Transverse colon (tissue), 4 donors: ENCODE data around the gene TMEM74B.

Experiments used
- CTCF ChIP-seq, 5 experiments: fragments of 200-600 bp in 3 of 5; fragments of 450-650 bp in 2 of 5; sonication (generic) in 3 of 5; IDR thresholded peaks; 1 replicate in 2 of 5; 2 replicates in 3 of 5; pipeline ENCODE4 v1.5.1; 2016 to 2017; ENCODE audit warnings: antibody characterized with exemption in 5 of 5, inconsistent platforms in 3 of 5, mild to moderate bottlenecking in 2 of 5, moderate library complexity in 1 of 5
- POLR2AphosphoS5 ChIP-seq, 3 donors: sonication (generic); formaldehyde crosslinking; IDR thresholded peaks; one replicate each; pipeline ENCODE4 v1.6.1; 2016; ENCODE audit warnings: antibody characterized with exemption in 3 of 3

GRCh38 chr20:1202762-1203504 is 18.2 kb upstream of the TMEM74B start, which contains the start of gene C20orf202:
- TF ChIP-seq CTCF (IDR thresholded peaks at IDR 0.05) (no peak), POLR2AphosphoS5 (IDR thresholded peaks at IDR 0.05) (no peak)
